AG09309 (cell line): ENCODE measurements around the gene MCAM.
A peak's percentile ranks its signal among the peaks of the same experiment; 100 is the strongest.

Source experiments
- DNase-seq: peaks from one replicate; pipeline ENCODE4 v3.0.0-alpha.2; 2010; ENCODE audit warnings: low read depth
- H3K4me3 ChIP-seq: 2 replicates; pipeline ENCODE4 v1.5.1; 2011; ENCODE audit warnings: mild to moderate bottlenecking, low read depth, low read length, moderate library complexity; ENCODE audit not compliant: control insufficient read depth
- TF ChIP-seq, protein P1 (sequence below): IDR thresholded peaks from 2 replicates; pipeline ENCODE4 v1.5.1; 2011; ENCODE audit warnings: mild to moderate bottlenecking, low read depth, low read length, inconsistent platforms; ENCODE audit not compliant: insufficient read depth, control insufficient read depth; ENCODE audit errors: missing control alignments

The MCAM gene

DNA sequence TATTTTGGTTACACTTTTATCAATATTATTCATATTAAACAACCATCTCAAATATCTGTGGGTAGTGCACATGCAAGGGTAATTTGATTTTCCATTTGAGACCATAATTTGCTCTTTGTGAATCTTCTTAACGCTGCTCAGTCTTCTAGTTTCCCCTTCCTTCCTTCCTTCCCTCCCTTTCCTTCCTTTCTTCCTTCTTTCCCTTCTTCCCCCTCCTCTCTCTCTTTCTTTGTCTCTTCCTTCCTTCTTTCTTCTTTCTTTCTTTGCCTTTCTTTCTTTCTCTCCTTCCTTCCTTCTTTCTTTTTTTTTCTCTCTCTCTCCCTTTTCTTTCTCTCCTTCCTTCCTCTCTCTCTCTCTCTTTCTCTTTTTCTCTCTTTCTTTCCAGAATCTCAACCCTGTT is 13.3 kb upstream of the MCAM start:
- DNase-seq, result no peak
- TF ChIP-seq, protein P1, sequence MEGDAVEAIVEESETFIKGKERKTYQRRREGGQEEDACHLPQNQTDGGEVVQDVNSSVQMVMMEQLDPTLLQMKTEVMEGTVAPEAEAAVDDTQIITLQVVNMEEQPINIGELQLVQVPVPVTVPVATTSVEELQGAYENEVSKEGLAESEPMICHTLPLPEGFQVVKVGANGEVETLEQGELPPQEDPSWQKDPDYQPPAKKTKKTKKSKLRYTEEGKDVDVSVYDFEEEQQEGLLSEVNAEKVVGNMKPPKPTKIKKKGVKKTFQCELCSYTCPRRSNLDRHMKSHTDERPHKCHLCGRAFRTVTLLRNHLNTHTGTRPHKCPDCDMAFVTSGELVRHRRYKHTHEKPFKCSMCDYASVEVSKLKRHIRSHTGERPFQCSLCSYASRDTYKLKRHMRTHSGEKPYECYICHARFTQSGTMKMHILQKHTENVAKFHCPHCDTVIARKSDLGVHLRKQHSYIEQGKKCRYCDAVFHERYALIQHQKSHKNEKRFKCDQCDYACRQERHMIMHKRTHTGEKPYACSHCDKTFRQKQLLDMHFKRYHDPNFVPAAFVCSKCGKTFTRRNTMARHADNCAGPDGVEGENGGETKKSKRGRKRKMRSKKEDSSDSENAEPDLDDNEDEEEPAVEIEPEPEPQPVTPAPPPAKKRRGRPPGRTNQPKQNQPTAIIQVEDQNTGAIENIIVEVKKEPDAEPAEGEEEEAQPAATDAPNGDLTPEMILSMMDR, result no peak

DNA sequence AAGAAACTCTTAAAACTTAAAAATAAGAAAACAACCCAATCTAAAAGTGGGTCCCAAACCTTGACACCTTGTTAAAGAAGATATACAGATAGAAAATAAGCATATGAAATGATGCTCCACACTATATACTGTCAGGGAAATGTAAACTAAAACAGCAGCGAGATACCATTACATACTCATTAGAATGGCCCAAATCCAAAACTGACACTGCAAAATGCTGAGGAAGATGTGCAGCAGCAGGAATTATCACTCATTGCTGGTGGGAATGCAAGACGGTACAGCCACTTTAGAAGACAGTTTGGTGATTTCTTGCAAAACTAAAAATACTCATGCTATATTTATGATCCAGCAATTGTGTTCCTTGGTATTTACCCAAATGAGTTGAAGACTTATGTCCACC is 12.4 kb upstream of the MCAM start:
- TF ChIP-seq, protein P1, result no peak
- DNase-seq, result no peak
- no peak overlapping the region for H3K4me3 ChIP-seq

More for the DNA sequence above, 13.3 kb upstream of the MCAM start:
- H3K4me3 ChIP-seq, result no peak overlapping the region

DNA sequence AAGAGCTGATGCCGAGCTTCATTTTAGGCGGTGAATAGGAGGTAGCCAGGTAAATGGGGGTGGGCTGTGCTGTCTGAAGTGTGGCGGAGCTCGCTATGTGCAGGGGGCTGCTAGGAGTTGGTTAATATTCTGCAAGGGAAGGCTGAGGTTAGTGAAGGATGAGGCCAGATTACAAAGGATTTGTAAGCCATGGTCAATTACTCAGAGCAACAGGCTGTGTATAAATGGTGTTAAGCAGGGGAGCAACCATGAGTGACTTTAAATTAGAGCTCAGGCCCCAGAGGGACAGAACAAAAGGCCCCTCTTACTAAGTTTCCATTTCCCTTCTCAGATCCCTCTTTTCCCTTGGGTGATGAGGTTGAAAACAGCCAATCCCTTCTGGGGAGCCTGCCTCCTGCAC is 7.3 kb upstream of the MCAM start:
- DNase-seq, result no peak
- TF ChIP-seq, protein P1, result no peak
- no peak overlapping the region for H3K4me3 ChIP-seq

DNA sequence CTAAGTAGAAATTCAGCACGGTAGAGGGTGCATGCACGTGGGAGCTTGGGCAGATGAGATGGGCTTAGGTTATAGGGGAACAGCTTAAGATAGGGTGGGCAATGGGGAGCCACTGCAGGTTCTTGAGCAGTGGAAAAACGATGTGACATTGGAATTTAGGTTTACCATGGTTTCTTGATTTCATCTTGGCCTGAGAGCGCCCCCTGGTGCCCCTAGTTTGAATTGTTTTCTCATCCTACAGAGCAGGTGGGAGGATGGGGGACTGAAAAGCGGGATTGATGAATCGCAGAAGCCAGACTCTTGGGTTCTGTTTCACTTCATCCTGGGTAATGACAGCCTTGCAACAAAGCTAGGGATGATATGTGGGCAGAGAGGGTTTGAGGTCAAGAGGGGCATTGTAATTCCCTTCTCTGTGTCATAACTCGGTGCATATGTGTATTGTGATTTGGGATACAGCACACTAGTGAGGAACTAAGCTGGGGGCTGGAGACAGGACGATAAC is 6.7 kb upstream of the MCAM start:
- TF ChIP-seq, protein P1, result peak; percentile 72
- no peak for DNase-seq
- no peak overlapping the region for H3K4me3 ChIP-seq

DNA sequence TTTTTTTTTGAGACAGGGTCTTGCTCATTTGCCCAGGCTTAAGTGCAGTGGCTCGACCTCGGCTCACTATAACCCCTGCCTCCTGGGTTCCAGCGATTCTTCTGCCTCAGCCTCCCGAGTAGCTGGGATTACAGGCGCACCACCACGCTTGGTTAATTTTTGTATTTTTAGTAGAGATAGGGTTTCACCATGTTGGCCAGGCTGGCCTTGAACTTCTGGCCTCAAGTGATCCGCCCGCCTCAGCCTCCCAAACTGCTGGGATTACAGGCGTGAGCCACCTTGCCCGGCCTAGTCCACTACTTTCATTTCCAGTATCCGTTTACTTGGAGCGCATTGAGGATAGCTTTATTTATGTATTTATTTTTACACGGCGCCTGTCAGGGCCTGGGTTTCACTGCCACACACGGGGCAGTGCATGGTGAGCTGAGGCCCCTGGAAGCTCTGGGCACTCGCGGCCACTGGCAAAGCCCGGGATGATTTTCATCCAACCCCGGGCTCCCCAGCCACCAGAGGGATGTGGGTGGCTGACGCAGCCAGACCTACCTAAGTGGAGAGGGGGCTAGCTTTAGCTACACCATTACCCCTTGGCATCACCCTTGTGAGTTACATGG is 6.1 kb upstream of the MCAM start:
- TF ChIP-seq, protein P1, result no peak
- DNase-seq, result no peak
- no peak overlapping the region for H3K4me3 ChIP-seq

DNA sequence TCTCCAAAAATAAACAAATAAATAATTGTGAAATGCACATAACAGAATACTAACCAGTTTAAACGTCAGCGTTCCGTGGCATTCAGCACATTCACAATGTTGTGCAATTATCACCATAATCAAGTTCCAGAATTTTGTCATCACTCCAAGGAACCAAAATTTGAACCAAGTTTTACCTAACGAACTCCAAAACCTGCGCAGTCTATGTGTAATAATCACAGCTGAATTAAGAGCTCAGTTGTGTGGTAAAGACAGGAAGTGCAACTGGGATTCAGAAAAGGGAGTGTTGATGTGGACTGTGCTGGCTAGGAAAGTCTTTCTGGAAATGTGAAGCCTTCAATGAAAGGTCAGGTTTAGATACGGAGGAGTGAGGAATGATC is 5.4 kb upstream of the MCAM start:
- DNase-seq, result no peak
- no peak overlapping the region for H3K4me3 ChIP-seq
- TF ChIP-seq, protein P1, result no peak

DNA sequence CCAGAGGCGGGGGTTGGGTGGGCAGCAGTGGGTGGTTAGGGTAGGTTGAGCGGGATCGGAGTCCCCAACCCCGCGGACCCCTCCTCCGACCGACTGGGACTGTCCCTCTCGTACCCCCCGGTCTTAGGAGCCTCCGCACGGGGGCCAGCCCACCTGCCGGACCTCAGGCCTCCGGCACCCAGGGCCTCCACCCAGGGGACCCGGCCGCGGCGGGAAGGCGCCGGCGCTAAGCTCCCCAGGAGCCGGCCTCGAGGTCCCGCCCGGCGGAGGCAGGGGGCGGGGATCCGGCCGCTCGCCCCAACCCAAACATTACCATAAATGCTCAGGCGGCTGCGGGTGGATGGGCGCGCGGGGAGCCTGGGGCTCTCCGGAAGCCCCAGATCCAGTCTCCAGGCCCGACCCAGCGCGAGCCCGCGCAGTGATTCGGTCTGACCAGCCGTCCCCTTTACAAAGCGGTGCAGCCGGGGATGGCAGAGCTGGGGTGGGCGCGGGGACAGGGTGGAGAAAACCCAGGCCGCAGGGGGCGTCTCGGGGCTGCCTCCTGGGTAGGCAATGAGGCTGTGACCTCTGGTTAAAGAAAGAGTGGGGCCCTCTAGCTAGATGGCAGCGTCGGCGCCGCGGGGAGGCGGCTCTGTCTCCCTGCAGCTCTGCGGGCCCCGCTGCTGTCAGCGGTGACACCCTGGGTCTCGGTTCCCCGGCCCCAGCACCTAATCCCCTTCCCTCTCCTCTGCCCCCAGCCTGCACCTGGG is 4.0 kb upstream of the MCAM start:
- no peak for DNase-seq
- TF ChIP-seq, protein P1, result no peak
- peak overlapping the region; percentile 37 for H3K4me3 ChIP-seq
